ENCODE data around the gene SYT3. TPM values are rescaled to one million over a fixed set of nuclear protein-coding genes. Genes with fewer than 3 reads are reported as not detected.

SYT3 gene
- total RNA-seq, 4 donors from 2014 or later, result 0.09 TPM; not detected in 3

DNA sequence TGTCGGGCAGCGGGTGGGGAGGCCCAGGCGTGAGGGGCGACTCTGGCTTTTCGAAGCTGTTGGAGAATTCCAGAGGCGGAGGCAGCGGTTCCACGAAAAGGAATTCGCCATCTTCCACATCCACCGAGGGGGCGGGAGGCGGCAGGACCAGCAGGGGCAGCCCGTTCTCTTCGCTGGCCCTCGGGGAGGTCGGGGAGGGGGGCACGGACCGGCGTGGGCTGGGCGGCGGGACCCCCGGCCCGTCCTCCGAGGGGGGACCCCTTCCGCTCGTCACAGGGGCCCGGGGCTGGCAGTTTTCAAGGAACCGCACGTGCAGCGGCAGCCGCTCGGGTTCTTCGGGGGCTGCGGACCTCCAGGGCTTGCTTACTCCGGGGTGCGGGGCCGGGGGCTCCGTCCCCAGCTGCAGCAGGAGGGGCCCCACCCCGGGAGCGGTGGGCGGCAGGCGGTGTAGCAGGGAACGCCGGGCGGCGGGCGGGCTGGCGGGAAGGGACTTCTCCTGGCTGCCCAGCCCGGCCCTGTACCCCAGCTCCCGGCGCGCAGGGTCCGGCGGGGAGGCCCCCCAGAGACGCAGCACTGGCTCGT, 27.6 kb upstream of the SYT3 start:
- H3K4me1 ChIP-seq, result no peaks in the 10 kb centered on the region
- intact Hi-C loops (cut with DNase I; ENCODE audit: low total_unique reads) (no loop called here), in situ Hi-C loops (cut with MboI; ENCODE audit: low sequenced_read_pairs in 4 of 4) (no loop called here)
- ATAC-seq, result no peak
- peaks cover 40 to 53% (median 47%) of the 10 kb centered on the region in 3 donors for H3K27me3 ChIP-seq
- H3K9me3 ChIP-seq, result no peaks in the 10 kb centered on the region
- TF ChIP-seq POLR2A (IDR thresholded peaks at IDR 0.05) (no peak), CTCF (IDR thresholded peaks at IDR 0.05 in 4 of 5, conservative IDR thresholded peaks at IDR 0.05 in 1 of 5) (no peak)
- H3K4me3 ChIP-seq, result no peak overlapping the region
- no peaks in the 10 kb centered on the region for H3K36me3 ChIP-seq
- DNase-seq, result no peak
- H3K27ac ChIP-seq, result no peak overlapping the region

DNA sequence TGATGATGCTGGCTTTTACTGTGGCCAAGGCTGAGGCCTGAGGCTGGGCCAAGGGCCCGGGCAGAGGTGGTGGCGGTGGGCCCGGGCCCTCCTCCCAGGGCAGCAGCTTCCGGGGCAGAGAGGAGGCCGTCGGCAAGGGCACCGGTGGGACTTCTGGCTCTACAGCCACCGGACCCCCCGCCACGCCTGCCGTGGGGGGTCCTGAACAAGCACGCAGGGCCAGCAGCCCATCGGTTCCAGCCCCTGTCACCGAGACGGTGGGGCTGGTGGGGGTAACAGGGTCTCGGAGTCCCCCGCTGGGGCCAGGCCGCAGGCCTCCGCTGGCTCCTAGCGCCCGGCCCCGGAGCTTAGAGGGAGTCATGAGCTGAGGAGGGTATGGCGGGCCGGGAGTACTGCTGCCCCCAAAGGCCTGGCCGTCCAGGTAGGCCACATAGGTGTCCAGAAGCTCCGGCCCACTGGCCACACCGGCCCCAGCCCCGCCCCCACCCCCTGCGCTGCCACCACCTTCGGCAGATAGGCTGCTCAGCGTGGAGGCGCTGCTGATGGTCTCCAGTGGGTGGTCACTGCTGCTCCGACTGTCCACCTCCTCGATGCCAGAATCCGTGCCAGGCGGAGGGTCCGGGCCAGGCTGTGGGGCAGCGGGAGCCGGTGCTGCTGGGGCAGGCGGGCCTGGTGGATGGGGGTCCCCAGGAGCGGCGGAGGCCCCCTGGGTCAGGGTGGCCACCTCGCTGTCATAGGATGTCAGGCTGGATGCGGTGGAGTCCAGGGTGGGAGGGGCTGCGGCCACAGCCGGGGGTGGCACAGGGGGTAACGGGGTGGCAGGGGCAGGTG, 26.9 kb upstream of the SYT3 start:
- in situ Hi-C loops (cut with MboI; ENCODE audit: low sequenced_read_pairs in 4 of 4) (no loop called here), intact Hi-C loops (cut with DNase I; ENCODE audit: low total_unique reads) (no loop called here)
- Histone ChIP-seq H3K4me3 (no peak overlapping the region), H3K36me3 (no peaks in the 10 kb centered on the region), H3K4me1 (no peaks in the 10 kb centered on the region), H3K27ac (no peak overlapping the region), H3K27me3 (peaks cover 40 to 49% (median 47%) of the 10 kb centered on the region in 3 donors), H3K9me3 (no peaks in the 10 kb centered on the region)
- DNase-seq, result no peak
- no peak for ATAC-seq
- TF ChIP-seq POLR2A (IDR thresholded peaks at IDR 0.05) (no peak), CTCF (IDR thresholded peaks at IDR 0.05 in 4 of 5, conservative IDR thresholded peaks at IDR 0.05 in 1 of 5) (no peak)

GRCh38 chr19:50664204-50664603, 24.5 kb upstream of the SYT3 start:
- Histone ChIP-seq H3K27ac (no peak overlapping the region), H3K36me3 (no peaks in the 10 kb centered on the region), H3K9me3 (no peaks in the 10 kb centered on the region), H3K4me1 (no peaks in the 10 kb centered on the region), H3K4me3 (no peak overlapping the region), H3K27me3 (peaks cover 44 to 48% (median 44%) of the 10 kb centered on the region in 3 donors)
- no peak for DNase-seq
- no peak for TF ChIP-seq POLR2A (IDR thresholded peaks at IDR 0.05)
- no peak for TF ChIP-seq CTCF (IDR thresholded peaks at IDR 0.05 in 4 of 5, conservative IDR thresholded peaks at IDR 0.05 in 1 of 5)
- in situ Hi-C loops (cut with MboI; ENCODE audit: low sequenced_read_pairs in 4 of 4), result no loop called here
- ATAC-seq, result no peak
- intact Hi-C loops (cut with DNase I; ENCODE audit: low total_unique reads), result no loop called here

DNA sequence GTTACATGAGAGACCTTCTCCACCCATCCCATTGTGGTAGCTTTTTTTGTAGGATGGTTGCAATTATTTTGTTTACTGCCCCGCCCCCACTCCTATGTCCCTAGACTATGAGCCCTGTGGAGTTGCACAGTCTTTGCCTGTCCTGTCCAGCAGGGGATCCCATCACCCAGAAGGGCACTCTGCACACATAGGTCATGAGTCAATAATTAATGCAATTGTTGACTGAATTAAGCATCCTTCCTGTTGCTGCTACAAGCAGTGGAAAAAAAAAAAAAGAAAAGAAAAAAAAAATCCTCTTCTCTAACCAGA, 23.8 kb upstream of the SYT3 start:
- peaks cover 45 to 50% (median 50%) of the 10 kb centered on the region in 3 donors for H3K27me3 ChIP-seq
- TF ChIP-seq CTCF (IDR thresholded peaks at IDR 0.05 in 4 of 5, conservative IDR thresholded peaks at IDR 0.05 in 1 of 5), result no peak
- no peak for ATAC-seq
- intact Hi-C loops (cut with DNase I; ENCODE audit: low total_unique reads) (no loop called here), in situ Hi-C loops (cut with MboI; ENCODE audit: low sequenced_read_pairs in 4 of 4) (no loop called here)
- no peak overlapping the region for H3K4me3 ChIP-seq
- H3K4me1 ChIP-seq, result no peaks in the 10 kb centered on the region
- H3K9me3 ChIP-seq, result no peaks in the 10 kb centered on the region
- H3K27ac ChIP-seq, result no peak overlapping the region
- H3K36me3 ChIP-seq, result no peaks in the 10 kb centered on the region
- no peak for DNase-seq

Data from gastrocnemius medialis (tissue), 4 donors.